ENCODE results near the gene FAM174C. TPM values are rescaled to one million over a fixed set of nuclear protein-coding genes. Genes with fewer than 3 reads are reported as not detected.

FAM174C gene
- polyA plus RNA-seq, 1 donor: 13.7 TPM

- DNase-seq (ENCODE audit: low read depth): peak; percentile 92
These were observed 14.4 kb upstream of the FAM174C start for GRCh38 chr19:1260749-1261537.

- no peak for DNase-seq (ENCODE audit: low read depth)
These were observed 13.9 kb upstream of the FAM174C start for GRCh38 chr19:1261538-1261797.

- DNase-seq (ENCODE audit: low read depth): no peak
These were observed 13.3 kb upstream of the FAM174C start for GRCh38 chr19:1261798-1262622.

DNA sequence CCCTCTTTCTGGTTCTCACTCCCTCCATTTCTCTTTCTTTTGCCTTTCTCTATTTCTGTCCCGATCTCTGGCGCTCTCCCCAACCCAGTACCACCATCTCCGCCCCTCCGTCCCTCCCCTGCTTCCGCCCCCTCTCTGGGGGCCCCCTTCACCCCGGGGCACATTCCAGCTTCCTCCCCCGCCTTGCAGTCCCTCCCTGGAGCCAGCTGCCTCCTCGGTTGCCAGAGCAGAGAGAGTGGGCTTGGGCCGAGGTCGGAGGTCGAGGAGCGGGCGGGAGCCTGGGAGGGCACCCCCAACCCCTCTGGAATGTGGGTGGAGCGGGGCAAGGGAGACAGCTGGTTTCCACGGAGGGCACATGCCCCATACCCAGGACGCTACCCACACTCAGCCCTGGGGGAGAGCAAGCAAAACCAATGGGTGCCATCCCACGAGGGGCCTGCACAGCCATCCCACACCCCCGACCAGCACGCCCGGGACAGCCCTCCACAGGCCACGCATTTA, 12.7 kb upstream of the FAM174C start:
- no peak for DNase-seq (ENCODE audit: low read depth)

GRCh38 chr19:1263188-1263587, 12.1 kb upstream of the FAM174C start:
- DNase-seq (ENCODE audit: low read depth): no peak

- no peak for DNase-seq (ENCODE audit: low read depth)
These were observed 10.3 kb upstream of the FAM174C start for GRCh38 chr19:1264801-1265614.

DNA sequence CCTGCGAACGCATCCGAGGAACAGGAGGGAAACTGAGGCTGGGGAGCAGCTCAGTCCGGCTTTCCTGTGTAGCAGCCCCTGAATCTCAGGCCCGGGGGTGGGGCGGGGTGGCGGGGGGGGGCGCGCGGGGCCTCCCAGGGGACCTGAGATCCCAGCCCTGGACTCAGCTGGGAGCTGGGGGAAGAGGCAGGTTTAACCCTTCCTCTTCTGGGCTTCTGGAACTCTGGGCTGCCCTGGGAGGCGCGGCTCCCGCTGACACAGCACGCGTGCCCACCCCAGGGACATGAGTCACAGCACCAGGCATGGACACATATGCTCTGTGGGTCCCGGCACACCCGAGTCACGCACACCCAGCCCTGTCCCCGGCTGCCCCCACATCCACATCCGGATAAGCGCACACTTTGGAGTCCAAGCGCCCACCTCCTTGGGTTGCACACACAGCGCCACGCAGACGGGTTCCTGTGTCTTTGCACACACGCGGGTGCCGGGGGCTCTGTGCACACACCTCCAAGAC, 9.7 kb upstream of the FAM174C start:
- DNase-seq (ENCODE audit: low read depth): no peak

GRCh38 chr19:1266129-1266915, 9.0 kb upstream of the FAM174C start:
- no peak for DNase-seq (ENCODE audit: low read depth)

DNA sequence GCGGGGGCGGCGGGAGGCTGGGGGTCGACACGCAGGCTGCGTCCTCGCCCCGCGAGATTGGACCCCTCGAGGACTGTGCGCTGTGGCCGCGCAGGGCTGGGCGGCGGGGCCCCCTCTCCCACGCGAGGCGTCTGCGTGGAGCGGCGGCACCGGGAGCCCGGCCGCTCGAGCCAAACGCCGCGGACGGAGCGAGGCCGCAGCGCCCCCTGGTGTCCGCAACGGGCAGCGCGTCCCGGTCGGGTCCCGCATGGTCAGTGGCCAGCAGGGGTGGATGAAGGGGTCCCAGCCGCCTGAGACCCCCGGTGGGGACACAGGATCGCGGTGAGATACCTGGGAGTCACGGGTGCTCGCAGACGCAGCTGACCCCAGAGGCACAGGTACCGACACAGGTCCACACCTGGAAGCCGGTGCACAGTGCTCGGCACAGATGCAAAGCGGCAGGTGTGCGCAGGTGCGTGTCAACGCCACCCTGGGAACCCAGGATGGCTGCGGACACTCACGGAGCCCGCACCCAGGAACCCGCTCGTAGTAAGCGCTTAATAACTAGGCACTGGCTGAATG, 8.3 kb upstream of the FAM174C start:
- DNase-seq (ENCODE audit: low read depth): no peak

- no peak for DNase-seq (ENCODE audit: low read depth)
These were observed 7.7 kb upstream of the FAM174C start for GRCh38 chr19:1267477-1268225.

DNA sequence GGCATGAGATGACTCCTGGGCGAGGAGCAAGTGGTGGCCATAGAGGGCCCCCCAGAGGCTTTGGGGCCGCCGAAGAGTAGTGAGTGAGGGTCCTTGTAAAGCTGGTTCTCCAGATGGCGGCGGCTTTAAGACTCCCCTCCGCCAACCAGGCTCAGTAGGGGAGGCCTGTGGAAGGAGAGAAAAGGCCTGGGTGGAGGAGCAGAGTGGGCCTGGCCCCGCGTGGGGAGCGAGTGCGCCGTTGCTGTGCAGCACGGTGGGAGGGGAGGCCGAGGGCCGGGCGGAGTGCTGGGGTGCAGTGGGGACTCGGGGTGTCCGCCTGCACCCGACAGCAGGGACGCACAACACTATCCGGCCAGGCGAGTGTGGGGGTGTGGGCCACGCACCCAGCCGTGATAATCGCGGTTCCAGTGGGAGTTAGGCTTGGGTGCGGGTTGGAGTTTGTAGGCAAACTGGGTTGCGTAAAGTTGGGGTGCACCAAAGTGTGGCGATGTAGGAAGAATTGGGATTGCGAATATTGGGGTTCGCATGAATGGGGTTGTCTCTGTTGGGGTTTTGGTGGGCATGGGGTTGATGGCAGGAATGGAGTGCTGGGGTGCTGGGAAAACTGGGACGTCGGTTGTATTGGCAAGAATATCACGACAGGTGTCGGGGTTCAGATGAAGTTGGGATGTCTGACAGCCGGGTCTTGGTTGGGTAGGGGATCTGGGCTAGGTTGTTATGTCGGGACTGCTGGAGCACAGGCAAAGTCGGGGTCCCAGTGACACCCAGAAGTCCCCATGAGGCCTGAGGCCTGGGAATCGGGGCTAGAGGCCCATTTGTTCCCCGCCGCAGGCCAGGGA, 6.9 kb upstream of the FAM174C start:
- no peak for DNase-seq (ENCODE audit: low read depth)

GRCh38 chr19:1269065-1269477, 6.3 kb upstream of the FAM174C start, which contains the start of gene CIRBP:
Gene CIRBP (plus strand): TSS chr19:1269332. CDS start chr19:1270934, 1,602 bp downstream.
- DNase-seq (ENCODE audit: low read depth): peak; percentile 93

DNA sequence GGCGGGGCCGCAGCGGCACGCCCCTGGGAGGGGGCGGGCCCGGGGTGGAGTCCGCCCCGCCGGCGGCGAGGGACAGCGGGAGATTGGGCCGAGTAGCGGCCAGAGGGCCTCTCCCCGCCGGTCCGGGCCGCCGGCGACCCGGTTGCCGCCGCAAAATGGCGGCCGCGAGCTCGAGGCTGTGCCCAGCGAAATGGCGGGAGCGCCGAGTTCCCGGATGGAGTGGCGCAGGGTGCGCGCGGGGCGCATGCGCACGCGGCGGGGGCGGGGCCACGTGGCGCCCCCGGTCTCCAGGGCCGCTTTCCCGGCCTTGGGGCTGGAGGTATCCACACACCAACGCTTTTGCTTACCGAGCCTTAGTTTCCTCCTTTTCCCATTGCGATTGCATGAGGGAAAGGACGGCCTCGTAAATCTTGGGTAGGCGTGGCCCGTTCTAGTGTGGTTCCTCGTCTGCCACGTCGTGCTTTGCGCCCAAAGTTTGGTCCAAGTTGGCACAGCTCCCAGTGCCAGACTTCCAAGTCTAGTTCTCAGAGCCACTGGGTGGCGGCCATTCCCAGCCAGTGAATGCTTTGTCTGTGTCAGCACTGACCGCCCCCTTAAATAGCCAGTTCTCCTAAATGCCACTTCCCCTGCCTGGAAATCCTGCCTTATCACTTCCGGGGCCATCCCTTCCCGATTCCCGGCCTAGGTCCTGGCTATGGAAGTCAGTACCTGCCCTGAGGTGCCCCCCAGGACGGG, 5.7 kb upstream of the FAM174C start:
- peak; percentile 60 for DNase-seq (ENCODE audit: low read depth)

GRCh38 chr19:1270213-1270853, 5.0 kb upstream of the FAM174C start:
- no peak for DNase-seq (ENCODE audit: low read depth)

DNA sequence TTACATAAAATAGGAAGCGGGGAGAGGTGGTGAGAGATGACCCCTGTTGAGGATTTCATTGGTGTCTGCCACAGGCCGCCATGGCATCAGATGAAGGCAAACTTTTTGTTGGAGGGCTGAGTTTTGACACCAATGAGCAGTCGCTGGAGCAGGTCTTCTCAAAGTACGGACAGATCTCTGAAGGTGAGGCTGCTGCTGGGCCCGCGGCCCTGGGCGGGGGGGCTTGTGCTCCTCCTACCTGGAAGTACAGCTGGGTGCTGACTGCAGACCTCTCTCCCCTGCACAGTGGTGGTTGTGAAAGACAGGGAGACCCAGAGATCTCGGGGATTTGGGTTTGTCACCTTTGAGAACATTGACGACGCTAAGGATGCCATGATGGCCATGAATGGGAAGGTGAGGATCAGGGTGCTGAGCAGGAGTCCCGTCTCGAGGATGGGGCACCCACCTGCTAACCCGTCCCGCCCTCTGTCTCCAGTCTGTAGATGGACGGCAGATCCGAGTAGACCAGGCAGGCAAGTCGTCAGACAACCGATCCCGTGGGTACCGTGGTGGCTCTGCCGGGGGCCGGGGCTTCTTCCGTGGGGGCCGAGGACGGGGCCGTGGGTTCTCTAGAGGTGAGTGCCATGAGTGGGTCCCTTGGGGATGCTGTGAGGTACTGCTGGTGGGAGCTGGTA, 4.3 kb upstream of the FAM174C start:
- no peak for DNase-seq (ENCODE audit: low read depth)

GRCh38 chr19:1271528-1272422, 3.6 kb upstream of the FAM174C start:
- DNase-seq (ENCODE audit: low read depth): no peak
